ENCODE data around the gene SDCCAG8.

- TF ChIP-seq CTCF (IDR thresholded peaks at IDR 0.05): no peak
- TF ChIP-seq POLR2A (IDR thresholded peaks at IDR 0.05): no peak
These were observed 270.3 kb downstream of the SDCCAG8 start for GRCh38 chr1:243526180-243526579.
